ENCODE data around the gene NRL. TPM values are rescaled to one million over a fixed set of nuclear protein-coding genes. Genes with fewer than 3 reads are reported as not detected.
"Not testable (repeated sequence)": the region's sequence is repeated elsewhere in the genome, so short reads cannot be mapped to it uniquely, and the experiment has no call there.

The NRL gene
- total RNA-seq, 2 donors from 2014 or later, result 2.9 to 4.8 TPM

- no peak for DNase-seq (ENCODE audit: low spot score in 2 of 2)
- no peaks in the 10 kb centered on the region for H3K9me3 Mint-ChIP-seq
- H3K27ac Mint-ChIP-seq, result peak overlapping the region; percentile 87 to 99
- peaks cover 27 to 43% of the 10 kb centered on the region in 2 donors for H3K36me3 Mint-ChIP-seq
- ATAC-seq, result no peak
These were observed 1.5 kb upstream of the NRL start for GRCh38 chr14:24116128-24116814.

GRCh38 chr14:24115422-24116127 lies 826 bp upstream of the NRL start:
- ATAC-seq (no peak), DNase-seq (ENCODE audit: low spot score in 2 of 2) (no peak)
- Mint-ChIP-seq H3K27ac (peak overlapping the region; percentile 99), H3K36me3 (peaks cover 27 to 43% of the 10 kb centered on the region in 2 donors), H3K9me3 (no peaks in the 10 kb centered on the region)

GRCh38 chr14:24113801-24114531 lies 783 bp downstream of the NRL start:
- DNase-seq (ENCODE audit: low spot score in 2 of 2) (peak; percentile 76 to 90), ATAC-seq (peak; percentile 44 to 58)
- Mint-ChIP-seq H3K9me3 (no peaks in the 10 kb centered on the region), H3K36me3 (peaks cover 23 to 40% of the 10 kb centered on the region in 2 donors), H3K27ac (peak overlapping the region; percentile 99)

DNA sequence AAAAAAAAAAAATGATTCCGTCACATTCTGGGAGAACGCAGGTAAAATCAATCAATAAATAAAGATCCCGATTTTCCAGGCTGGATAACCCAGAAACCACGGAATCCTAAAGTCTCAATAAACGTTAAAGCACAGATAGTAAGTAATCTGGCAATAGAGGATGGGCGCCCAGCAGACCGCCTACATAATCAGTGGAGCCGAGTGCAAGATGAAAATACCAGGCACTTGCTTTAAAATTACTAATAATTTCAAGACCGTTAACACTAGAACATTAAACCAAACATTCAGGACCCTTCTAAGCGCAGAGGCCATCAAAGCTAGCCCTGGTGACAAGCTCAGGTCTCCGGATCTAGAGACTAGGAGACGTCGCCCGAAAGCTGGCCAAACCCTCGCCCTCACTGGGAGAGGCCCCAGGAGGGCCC lies 1.4 kb downstream of the NRL start:
- H3K27ac Mint-ChIP-seq, result peak overlapping the region; percentile 99
- ATAC-seq, result no peak
- H3K36me3 Mint-ChIP-seq, result peaks cover 18 to 34% of the 10 kb centered on the region in 2 donors
- no peaks in the 10 kb centered on the region for H3K9me3 Mint-ChIP-seq
- DNase-seq (ENCODE audit: low spot score in 2 of 2), result no peak

- no peak for ATAC-seq
- peaks cover 5% of the 10 kb centered on the region in 2 donors for H3K36me3 Mint-ChIP-seq
- no peak for DNase-seq (ENCODE audit: low spot score in 2 of 2)
- H3K27ac Mint-ChIP-seq, result peak overlapping the region in 1 of 2 donors; percentile 32
- no peaks in the 10 kb centered on the region for H3K9me3 Mint-ChIP-seq
These were observed 4.2 kb downstream of the NRL start for GRCh38 chr14:24110523-24110922.

GRCh38 chr14:24110060-24110459 lies 4.7 kb downstream of the NRL start:
- no peaks in the 10 kb centered on the region for H3K9me3 Mint-ChIP-seq
- peak overlapping the region in 1 of 2 donors; percentile 86 for H3K27ac Mint-ChIP-seq
- ATAC-seq, result no peak
- no peak for DNase-seq (ENCODE audit: low spot score in 2 of 2)
- peaks cover under 1 to 2% of the 10 kb centered on the region in 2 donors for H3K36me3 Mint-ChIP-seq

DNA sequence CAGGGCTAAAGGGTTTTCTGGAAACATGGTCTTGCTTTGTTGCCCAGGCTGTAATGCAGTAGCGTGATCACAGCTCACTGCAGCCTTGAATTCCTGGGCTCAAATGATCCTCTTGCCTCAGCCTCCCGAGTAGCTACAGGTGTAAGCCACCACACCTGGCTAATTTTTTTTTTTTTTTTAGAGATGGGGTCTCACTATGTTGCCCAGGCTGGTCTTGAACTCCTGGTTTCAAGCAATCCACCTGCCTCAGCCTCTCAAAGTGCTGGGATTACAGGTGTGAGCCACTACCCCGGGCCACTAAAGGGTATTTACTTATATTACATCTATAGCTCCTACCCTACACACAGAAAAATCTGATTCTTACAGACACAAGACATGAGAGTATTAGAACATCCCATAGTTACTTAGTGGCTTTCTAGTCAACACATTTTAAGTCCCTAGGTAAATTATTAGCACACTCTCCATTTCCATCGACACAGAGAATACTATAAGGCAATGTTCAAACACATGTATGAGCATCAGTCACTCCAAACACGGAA lies 6.3 kb downstream of the NRL start:
- no peaks in the 10 kb centered on the region for H3K9me3 Mint-ChIP-seq
- ATAC-seq, result no peak
- no peak for DNase-seq (ENCODE audit: low spot score in 2 of 2)
- H3K36me3 Mint-ChIP-seq, result peaks cover 11 to 19% of the 10 kb centered on the region in 2 donors
- peak overlapping the region; percentile 82 to 86 for H3K27ac Mint-ChIP-seq

- no peak for DNase-seq (ENCODE audit: low spot score in 2 of 2)
- Mint-ChIP-seq H3K27ac (no peak overlapping the region), H3K36me3 (peaks cover 15 to 23% of the 10 kb centered on the region in 2 donors), H3K9me3 (no peaks in the 10 kb centered on the region)
- ATAC-seq, result no peak
These were observed 8.0 kb downstream of the NRL start for GRCh38 chr14:24106672-24107271.

GRCh38 chr14:24105609-24106239 lies 9.0 kb downstream of the NRL start:
- not testable (repeated sequence) for ATAC-seq; DNase-seq (ENCODE audit: low spot score in 2 of 2); H3K9me3 Mint-ChIP-seq
- H3K27ac Mint-ChIP-seq, result peak overlapping the region; percentile 15 to 16
- peaks cover 15 to 23% of the 10 kb centered on the region in 2 donors for H3K36me3 Mint-ChIP-seq

DNA sequence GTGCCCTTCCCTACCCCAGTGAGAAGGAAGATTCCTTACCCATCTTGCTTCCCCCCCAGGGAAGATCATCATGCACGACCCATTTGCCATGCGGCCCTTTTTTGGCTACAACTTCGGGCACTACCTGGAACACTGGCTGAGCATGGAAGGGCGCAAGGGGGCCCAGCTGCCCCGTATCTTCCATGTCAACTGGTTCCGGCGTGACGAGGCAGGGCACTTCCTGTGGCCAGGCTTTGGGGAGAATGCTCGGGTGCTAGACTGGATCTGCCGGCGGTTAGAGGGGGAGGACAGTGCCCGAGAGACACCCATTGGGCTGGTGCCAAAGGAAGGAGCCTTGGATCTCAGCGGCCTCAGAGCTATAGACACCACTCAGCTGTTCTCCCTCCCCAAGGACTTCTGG lies 11.3 kb downstream of the NRL start:
- Mint-ChIP-seq H3K27ac (peak overlapping the region in 1 of 2 donors; percentile 72), H3K9me3 (no peaks in the 10 kb centered on the region), H3K36me3 (peaks cover 15 to 29% of the 10 kb centered on the region in 2 donors)
- no peak for ATAC-seq
- DNase-seq (ENCODE audit: low spot score in 2 of 2), result no peak

DNA sequence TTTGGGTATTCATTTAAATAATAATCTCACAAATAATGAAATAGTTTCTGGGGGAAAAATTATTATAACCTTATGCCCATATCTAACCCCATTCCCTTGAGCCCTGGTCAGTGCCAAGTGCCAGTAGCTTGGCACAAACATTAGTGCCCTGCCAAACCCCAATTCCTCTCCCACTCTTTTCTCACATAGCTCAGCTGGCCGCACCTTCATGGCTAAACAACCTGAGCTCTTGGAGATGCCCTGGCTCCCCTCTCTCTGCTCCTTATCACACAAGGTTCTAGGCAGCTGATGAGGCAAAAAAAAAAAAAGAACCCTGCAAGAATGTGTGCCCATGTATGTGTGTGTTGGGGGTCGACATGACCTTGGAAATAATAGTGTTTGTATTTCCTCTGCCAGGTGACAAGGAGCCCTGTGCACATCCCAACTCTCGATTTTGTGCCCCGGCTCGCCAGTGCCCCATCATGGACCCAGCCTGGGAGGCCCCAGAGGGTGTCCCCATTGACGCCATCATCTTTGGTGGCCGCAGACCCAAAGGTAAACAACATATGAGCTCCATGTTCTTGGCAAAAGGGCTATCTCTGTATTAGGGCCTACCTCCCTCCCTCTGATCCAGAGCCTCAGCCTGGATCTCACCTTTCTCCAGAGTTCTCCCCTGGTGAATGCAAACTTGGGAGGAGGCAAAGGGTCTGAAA lies 12.2 kb downstream of the NRL start:
- no peak for ATAC-seq
- Mint-ChIP-seq H3K36me3 (peaks cover 15 to 29% of the 10 kb centered on the region in 2 donors), H3K9me3 (no peaks in the 10 kb centered on the region), H3K27ac (no peak overlapping the region)
- DNase-seq (ENCODE audit: low spot score in 2 of 2), result no peak

DNA sequence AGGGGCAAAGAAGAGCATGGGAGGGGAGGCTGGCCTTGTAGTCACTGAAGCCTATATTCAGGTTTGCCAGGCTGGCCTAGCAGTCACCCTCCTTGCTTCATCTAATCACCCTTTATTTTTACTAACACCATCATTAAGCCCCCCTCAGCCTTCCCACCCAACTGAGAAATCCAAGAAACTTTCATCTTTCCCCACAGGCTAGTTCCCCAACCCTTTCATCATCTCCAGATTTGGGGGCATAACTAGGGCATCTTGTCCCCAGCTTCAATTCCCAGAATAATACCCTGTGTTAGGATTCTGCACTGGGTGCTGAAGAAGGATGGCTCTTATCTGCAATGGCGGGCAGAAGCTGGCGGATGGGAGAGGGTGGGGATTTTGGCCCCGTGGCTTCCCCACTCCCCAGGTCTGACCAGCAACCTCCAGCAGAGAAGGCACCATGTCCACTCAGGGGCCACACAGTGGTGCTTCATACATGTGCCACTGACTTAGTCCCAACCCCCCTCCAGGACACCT lies 13.7 kb downstream of the NRL start:
- peak overlapping the region in 1 of 2 donors; percentile 36 for H3K27ac Mint-ChIP-seq
- peaks cover 22 to 37% of the 10 kb centered on the region in 2 donors for H3K36me3 Mint-ChIP-seq
- ATAC-seq, result no peak

GRCh38 chr14:24100197-24100981 lies 14.4 kb downstream of the NRL start:
- peak overlapping the region in 1 of 2 donors; percentile 12 for H3K27ac Mint-ChIP-seq
- peaks cover 26 to 42% of the 10 kb centered on the region in 2 donors for H3K36me3 Mint-ChIP-seq
- H3K9me3 Mint-ChIP-seq, result no peaks in the 10 kb centered on the region
- DNase-seq (ENCODE audit: low spot score in 2 of 2) (no peak), ATAC-seq (no peak)

More for the DNA sequence above, 13.7 kb downstream of the NRL start:
- no peaks in the 10 kb centered on the region for H3K9me3 Mint-ChIP-seq
- no peak for DNase-seq (ENCODE audit: low spot score in 2 of 2)

- Mint-ChIP-seq H3K36me3 (peaks cover 31 to 42% of the 10 kb centered on the region in 2 donors), H3K9me3 (no peaks in the 10 kb centered on the region), H3K27ac (peak overlapping the region in 1 of 2 donors; percentile 9)
- ATAC-seq (no peak), DNase-seq (ENCODE audit: low spot score in 2 of 2) (no peak)
These were observed 15.6 kb downstream of the NRL start for GRCh38 chr14:24098927-24099813.

All from activated naive CD4-positive, alpha-beta T cell treated with anti-CD3 and anti-CD28 coated beads, Interleukin-2, amount 50 U/mL, for 72 hours (primary cell).